AG04450 (cell line): Measurements from ENCODE around the gene ARHGAP26. TPM values are rescaled to one million over a fixed set of nuclear protein-coding genes. Genes with fewer than 3 reads are reported as not detected.

Experiments used
- CTCF ChIA-PET: fragments of 300-600, 350-600 bp; formaldehyde crosslinking; extraction: SDS; loops from one replicate; lab custom pipeline; 2022; ENCODE audit warnings: antibody characterized with exemption, inconsistent platforms; lab: Charles Lee
- POLR2A ChIA-PET: fragments of 350-600 bp; formaldehyde crosslinking; extraction: SDS; loops from one replicate; lab custom pipeline; 2021; ENCODE audit warnings: antibody characterized with exemption, inconsistent platforms; lab: Yijun Ruan, JAX
- DNase-seq: peaks from one replicate; pipeline ENCODE4 v3.0.0-alpha.2; 2011; ENCODE audit warnings: low read depth, low spot score
- H3K27ac ChIP-seq: one replicate; pipeline ENCODE4 v1.5.1; 2012; ENCODE audit warnings: low read depth, low read length, control low read depth
- H3K27me3 ChIP-seq: one replicate; pipeline ENCODE4 v1.6.0; 2012; ENCODE audit warnings: low read length; ENCODE audit not compliant: control insufficient read depth, insufficient read depth
- H3K4me3 ChIP-seq: 2 replicates; pipeline ENCODE4 v1.5.1; 2011; ENCODE audit warnings: mild to moderate bottlenecking, low read depth, low read length, control low read depth
- H3K9me3 ChIP-seq: 2 replicates; pipeline ENCODE4 v1.5.1; 2012; ENCODE audit warnings: low read length; ENCODE audit not compliant: control insufficient read depth, insufficient read depth
- CTCF ChIP-seq: IDR thresholded peaks from 2 replicates; pipeline ENCODE4 v1.5.1; 2011; ENCODE audit warnings: low read depth, low read length, control low read depth, inconsistent platforms
- polyA plus RNA-seq: library from polyadenylated mRNA; depleted of rRNA; stranded (reverse); fragments of >200 nt; gene quantifications from 2 replicates; pipeline ENCODE4 v1.2.3, GENCODE V29; 2011

ARHGAP26 gene
- polyA plus RNA-seq, 1 experiment = 0.56 TPM

- no peak overlapping the region for H3K27ac ChIP-seq
- no peak overlapping the region for H3K4me3 ChIP-seq
- no peak for DNase-seq
- H3K9me3 ChIP-seq = no peaks in the 10 kb centered on the region
- ChIA-PET CTCF (interaction anchor here (0.6 to 2.3 kb wide), 6 partner anchors 19 to 135 kb away, joined by 3 to 12 read pairs (median 4); no protein-coding TSS in a partner anchor), POLR2A (interaction anchor here (0.6 kb wide), 1 partner anchor 1315 kb away, joined by 3 read pairs; no protein-coding TSS in a partner anchor)
- H3K27me3 ChIP-seq = peaks cover 5% of the 10 kb centered on the region
- no peak for TF ChIP-seq CTCF
These were observed 78.0 kb downstream of the ARHGAP26 start for GRCh38 chr5:142847898-142848790.

- DNase-seq = no peak
- CTCF ChIA-PET = interaction anchor here (2.3 kb wide), 1 partner anchor 136 kb away, joined by 12 read pairs; no protein-coding TSS in a partner anchor
- Histone ChIP-seq H3K4me3 (no peak overlapping the region), H3K27ac (no peak overlapping the region), H3K27me3 (peaks cover 3% of the 10 kb centered on the region), H3K9me3 (no peaks in the 10 kb centered on the region)
- no peak for TF ChIP-seq CTCF
- POLR2A ChIA-PET = no interaction called here
These were observed 79.3 kb downstream of the ARHGAP26 start for GRCh38 chr5:142849466-142849865.

- Histone ChIP-seq H3K9me3 (no peaks in the 10 kb centered on the region), H3K27ac (no peak overlapping the region), H3K4me3 (no peak overlapping the region), H3K27me3 (peaks cover 3% of the 10 kb centered on the region)
- CTCF ChIA-PET = no interaction called here
- DNase-seq = no peak
- POLR2A ChIA-PET = no interaction called here
- TF ChIP-seq CTCF = no peak
These were observed 79.7 kb downstream of the ARHGAP26 start for GRCh38 chr5:142849880-142850279.

- Histone ChIP-seq H3K27me3 (peaks cover 4% of the 10 kb centered on the region), H3K9me3 (0 out of 2 replicates have a peak, but pooled peaks cover 2% of the 10 kb centered on the region), H3K4me3 (no peak overlapping the region), H3K27ac (no peak overlapping the region)
- DNase-seq = no peak
- ChIA-PET CTCF (interaction anchor here (1.2 kb wide), 1 partner anchor 139 kb away, joined by 3 read pairs; no protein-coding TSS in a partner anchor), POLR2A (no interaction called here)
- TF ChIP-seq CTCF = no peak
These were observed 81.6 kb downstream of the ARHGAP26 start for GRCh38 chr5:142851731-142852130.
